HepG2 (cell line): ENCODE measurements around the gene MNT. TPM values are rescaled to one million over a fixed set of nuclear protein-coding genes. Genes with fewer than 3 reads are reported as not detected.
A peak's percentile ranks its signal among the peaks of the same experiment; 100 is the strongest.

Experiments used
- ATAC-seq: fragments of 200-7000 bp; cut with Tn5 transposase; 3 replicates; pipeline ENCODE4 v1.9.1; 2020; ENCODE audit warnings: mild to moderate bottlenecking, moderate library complexity
- BruUV-seq: library from RNA; stranded (reverse); fragments of 400-500 nt; replicated peaks from 2 replicates; lab custom pipeline; 2021; lab: Mats Ljungman, UMichigan
- CTCF ChIA-PET: fragments of 300-600 bp; formaldehyde crosslinking; extraction: SDS; loops from one replicate; lab custom pipeline; 2021; ENCODE audit warnings: low total read pairs, inconsistent platforms, low intra/inter-chr PET ratio; lab: Yijun Ruan, JAX
- POLR2A ChIA-PET: fragments of 350-600 bp; sonication (Branson Sonifier 250); formaldehyde crosslinking; loops from one replicate; lab custom pipeline; 2020; ENCODE audit warnings: antibody characterized with exemption, inconsistent platforms; lab: Yijun Ruan, JAX
- DNase-seq: peaks from one replicate; pipeline ENCODE4 v3.0.0-alpha.2; 2015; ENCODE audit warnings: low spot score
- FAIRE-seq: peaks from 3 replicates; lab custom pipeline; 2011; peaks lifted over from hg19 to GRCh38; lab: Jason Lieb, UNC
- H2AFZ ChIP-seq: one replicate; pipeline ENCODE4 v1.6.1; 2011; ENCODE audit warnings: low read length, inconsistent platforms
- H3K27ac ChIP-seq: fragments of 300-600 bp; 3 replicates; pipeline ENCODE4 v1.8.0; 2011; ENCODE audit warnings: mixed run types, mild to moderate bottlenecking, mixed read lengths, low read length, inconsistent platforms; ENCODE audit not compliant: insufficient read depth; ENCODE audit errors: extremely low read length
- H3K27me3 ChIP-seq, 2 experiments: fragments of 200-600 bp in 1 of 2; 2 replicates in 1 of 2; 3 replicates in 1 of 2; pipeline versions ENCODE4 v1.6.0 to v1.8.0; 2011; ENCODE audit warnings: low read length in 2 of 2, mild to moderate bottlenecking in 2 of 2, moderate library complexity in 2 of 2, inconsistent platforms in 1 of 2; ENCODE audit not compliant: insufficient read depth in 2 of 2, control insufficient read depth in 1 of 2
- H3K36me3 ChIP-seq, 2 experiments: fragments of 200-600 bp in 1 of 2; replicated peaks in 1 of 2; 2 replicates in 1 of 2; 3 replicates in 1 of 2; pipeline versions ENCODE4 v1.5.1 to v1.8.0; 2011; ENCODE audit warnings: low read length in 2 of 2, inconsistent platforms in 1 of 2; ENCODE audit not compliant: insufficient read depth in 2 of 2, control insufficient read depth in 1 of 2
- H3K4me1 ChIP-seq: 2 replicates; pipeline ENCODE4 v1.5.1; 2012; ENCODE audit warnings: low read length, inconsistent platforms; ENCODE audit not compliant: insufficient read depth
- H3K4me2 ChIP-seq: 2 replicates; pipeline ENCODE4 v1.6.0; 2011; ENCODE audit warnings: low read depth, low read length, inconsistent platforms
- H3K4me3 ChIP-seq, 3 experiments: fragments of 200-600 bp in 1 of 3; sonication (generic), shearing (Covaris generic) in 1 of 3; replicated peaks in 1 of 3; 2 replicates each; pipeline ENCODE4 v1.5.1; 2011 to 2016; ENCODE audit warnings: low read length in 3 of 3, inconsistent platforms in 2 of 3, low read depth in 2 of 3, mild to moderate bottlenecking in 2 of 3, control low read depth in 1 of 3, mixed read lengths in 1 of 3; ENCODE audit not compliant: insufficient read depth in 1 of 3
- H3K79me2 ChIP-seq: one replicate; pipeline ENCODE4 v1.6.1; 2011; ENCODE audit warnings: low read length, inconsistent platforms; ENCODE audit not compliant: insufficient read depth
- H3K9ac ChIP-seq: 2 replicates; pipeline ENCODE4 v1.6.0; 2011; ENCODE audit warnings: mild to moderate bottlenecking, low read depth, low read length, inconsistent platforms; ENCODE audit not compliant: insufficient read depth
- H3K9me3 ChIP-seq: 2 replicates; pipeline ENCODE4 v1.5.1; 2012; ENCODE audit warnings: mild to moderate bottlenecking, low read length
- H4K20me1 ChIP-seq: 2 replicates; pipeline ENCODE4 v1.6.0; 2011; ENCODE audit warnings: inconsistent platforms, mild to moderate bottlenecking, low read length, moderate library complexity; ENCODE audit not compliant: insufficient read depth
- CHD4 ChIP-seq: fragments of 200-600 bp; sonication (generic); IDR thresholded peaks from 2 replicates; pipeline ENCODE4 v1.7.0; 2017; ENCODE audit warnings: mild to moderate bottlenecking, low read length, borderline replicate concordance
- HNF1A ChIP-seq, 2 experiments: sonication (generic) in 1 of 2; formaldehyde crosslinking in 1 of 2; IDR thresholded peaks; 2 replicates each; pipeline versions ENCODE4 v1.4.0 to v1.6.1; 2016 to 2020; ENCODE audit warnings: borderline replicate concordance in 1 of 2, low read depth in 1 of 2, mild to moderate bottlenecking in 1 of 2, missing genetic modification reagents in 1 of 2
- POLR2A ChIP-seq, 2 experiments: IDR thresholded peaks; 2 replicates each; pipeline ENCODE4 v1.6.1; 2011; ENCODE audit warnings: low read depth in 2 of 2, low read length in 2 of 2, mild to moderate bottlenecking in 1 of 2, moderate library complexity in 1 of 2; ENCODE audit not compliant: insufficient read depth in 1 of 2
- SMAD3 ChIP-seq: sonication (generic); formaldehyde crosslinking; IDR thresholded peaks from 2 replicates; pipeline ENCODE4 v1.4.0; 2020; ENCODE audit warnings: missing genetic modification reagents
- SP2 ChIP-seq: sonication (generic); formaldehyde crosslinking; IDR thresholded peaks from 2 replicates; pipeline ENCODE4 v1.5.1; 2020; ENCODE audit warnings: mild to moderate bottlenecking, missing genetic modification reagents
- SPEN ChIP-seq: sonication (generic); formaldehyde crosslinking; IDR thresholded peaks from 2 replicates; pipeline ENCODE4 v1.5.1; 2020; ENCODE audit warnings: low read depth, mild to moderate bottlenecking, missing genetic modification reagents
- TERF1 ChIP-seq: sonication (generic); formaldehyde crosslinking; IDR thresholded peaks from 2 replicates; pipeline ENCODE4 v1.8.0; 2022; ENCODE audit warnings: mild to moderate bottlenecking, missing genetic modification reagents, moderate library complexity
- ZBTB14 ChIP-seq: sonication (generic); formaldehyde crosslinking; IDR thresholded peaks from 2 replicates; pipeline ENCODE4 v1.4.0; 2020; ENCODE audit warnings: missing genetic modification reagents
- ZBTB3 ChIP-seq: sonication (generic); formaldehyde crosslinking; IDR thresholded peaks from 2 replicates; pipeline ENCODE4 v1.4.0; 2020; ENCODE audit warnings: low read depth, mild to moderate bottlenecking, moderate library complexity, missing genetic modification reagents, borderline replicate concordance
- ZFP36L1 ChIP-seq: sonication (generic); formaldehyde crosslinking; IDR thresholded peaks from 2 replicates; pipeline ENCODE4 v1.8.0; 2022; ENCODE audit warnings: mild to moderate bottlenecking, missing genetic modification reagents, moderate library complexity
- ZNF34 ChIP-seq: sonication (generic); formaldehyde crosslinking; IDR thresholded peaks from 2 replicates; pipeline ENCODE4 v1.4.0; 2020; ENCODE audit warnings: mild to moderate bottlenecking, missing genetic modification reagents, borderline replicate concordance
- ZNF556 ChIP-seq: sonication (generic); formaldehyde crosslinking; IDR thresholded peaks from 2 replicates; pipeline ENCODE4 v1.4.0; 2020; ENCODE audit warnings: mild to moderate bottlenecking, missing genetic modification reagents, borderline replicate concordance
- ZNF558 ChIP-seq: sonication (generic); formaldehyde crosslinking; IDR thresholded peaks from 2 replicates; pipeline ENCODE4 v1.9.0; 2022; ENCODE audit warnings: mild to moderate bottlenecking, missing genetic modification reagents, borderline replicate concordance
- ZNF770 ChIP-seq: sonication (generic); formaldehyde crosslinking; IDR thresholded peaks from 2 replicates; pipeline ENCODE4 v1.5.0; 2020; ENCODE audit warnings: mild to moderate bottlenecking, missing genetic modification reagents
- WGBS: methylation state at CpG from one replicate; pipeline ENCODE4 v1.1.6; 2017; ENCODE audit warnings: low lambda C conversion rate; 5-methylcytosine and 5-hydroxymethylcytosine counted together
- in situ Hi-C: cut with HindIII; loops from 2 replicates; pipeline ENCODE4 v1.10.0; 2017; ENCODE audit warnings: low pct_unique_long_range_greater_than_20kb; ENCODE audit not compliant: extremely low pct_ligation_motif_present
- intact Hi-C: fragments of 100-400 bp; cut with micrococcal nuclease; formaldehyde crosslinking; loops from one replicate; pipeline ENCODE4 v1.10.0; 2022; ENCODE audit not compliant: unreplicated experiment
- polyA plus RNA-seq, 8 experiments: library from polyadenylated mRNA; depleted of rRNA in 3 of 8; stranded (reverse) in 7 of 8; unstranded in 1 of 8; fragments of >200 nt; fragmentation: Illumina TruSeq in 4 of 8; extraction: Trizol in 4 of 8; gene quantifications; 2 replicates each; pipeline versions ENCODE4 v1.2.1 to v1.2.3, GENCODE V29; 2011 to 2016; ENCODE audit warnings: low read depth in 4 of 8, missing spikeins in 1 of 8, mixed read lengths in 1 of 8; ENCODE audit not compliant: insufficient read depth in 1 of 8
- total RNA-seq, 5 experiments: library from RNA; depleted of rRNA; stranded (reverse); fragments of >200 nt; fragmentation: Illumina TruSeq; extraction: Trizol; gene quantifications; 2 replicates each; pipeline ENCODE4 v1.2.3, GENCODE V29; 2016; ENCODE audit warnings: low read depth in 1 of 5

Gene MNT
- total and polyA plus RNA-seq, 2 of the 13 experiments (the other 11 are each of a cell fraction or from before 2014, with no cell fraction given) = 2.1 to 3.5 TPM

GRCh38 chr17:2335726-2336214 lies 65.1 kb downstream of the MNT start:
- CTCF ChIA-PET = interaction anchor here (1.6 kb wide), 1 partner anchor 17 kb away, joined by 5 read pairs; no protein-coding TSS in a partner anchor
- intact Hi-C loops = loop anchor here (2.0 to 5.0 kb wide), 2 partner anchors 17 to 67 kb away; partner anchors contain the start of gene MNT
- 0 out of 2 replicates have a peak, but pooled peaks have one; percentile 57 for TF ChIP-seq TERF1 (CRISPR knock-in tag)
- no peak for TF ChIP-seq CHD4
- TF ChIP-seq ZBTB14 (CRISPR knock-in tag) = no peak
- no peak for TF ChIP-seq ZNF558 (CRISPR knock-in tag)
- 0 out of 2 replicates have a peak, but pooled peaks have one; percentile 22 for TF ChIP-seq ZBTB3 (CRISPR knock-in tag)
- no peak for TF ChIP-seq ZFP36L1 (CRISPR knock-in tag)
- no peak for TF ChIP-seq SP2 (CRISPR knock-in tag)
- no peak for TF ChIP-seq POLR2A (IDR thresholded peaks at IDR 0.05; ENCODE audit: insufficient read depth in 1 of 2, low read depth in 2 of 2, low read length in 2 of 2)
- peak; percentile 2; the same call in 1 of the 2 replicates for TF ChIP-seq ZNF34
- no peak for TF ChIP-seq HNF1A (IDR thresholded peaks at IDR 0.05; ENCODE audit: low read depth)
- TF ChIP-seq HNF1A (CRISPR knock-in tag; IDR thresholded peaks at IDR 0.05; ENCODE audit: borderline replicate concordance) = 0 out of 2 replicates have a peak, but pooled peaks have one; percentile 2
- TF ChIP-seq SMAD3 = no peak
- no peak for TF ChIP-seq SPEN
- 0 out of 2 replicates have a peak, but pooled peaks have one; percentile 1 for TF ChIP-seq ZNF770 (CRISPR knock-in tag)
- TF ChIP-seq ZNF556 (CRISPR knock-in tag) = no peak

More at GRCh38 chr17:2335726-2336214, 65.1 kb downstream of the MNT start:
- WGBS = 1% methylated on average over 16 of the region's 17 CpGs
- FAIRE-seq (no peak), ATAC-seq (no peak), DNase-seq (no peak)
- H3K36me3 ChIP-seq = peaks cover 24 to 42% of the 10 kb centered on the region in 2 experiments
- H3K9me3 ChIP-seq = no peaks in the 10 kb centered on the region
- no peak overlapping the region for H2AFZ ChIP-seq
- H3K79me2 ChIP-seq = peaks cover 42% of the 10 kb centered on the region
- peak overlapping the region; percentile 67 to 100 (median 99) for H3K4me3 ChIP-seq
- TSS peak; percentile 60 for BruUV-seq
- H3K9ac ChIP-seq = peak overlapping the region; percentile 96
- H4K20me1 ChIP-seq = no peaks in the 10 kb centered on the region; the same call in 1 of the 2 replicates
- POLR2A ChIA-PET = interaction anchor here (0.8 to 2.1 kb wide), 18 partner anchors 9 to 619 kb away, joined by 3 to 23 read pairs (median 5); partner anchors contain the start of genes SMG6 and SRR
- H3K27me3 ChIP-seq = no peaks in the 10 kb centered on the region; a peak in 1 of 5 replicates
- in situ Hi-C loops = no loop called here
- peaks cover 35% of the 10 kb centered on the region for H3K4me1 ChIP-seq
- peak overlapping the region; percentile 77 for H3K27ac ChIP-seq
- peak overlapping the region; percentile 96 for H3K4me2 ChIP-seq
